ENCODE data around the gene FNDC5.
A peak's percentile ranks its signal among the peaks of the same experiment; 100 is the strongest.

The FNDC5 gene

GRCh38 chr1:32863881-32864245 is 6.8 kb downstream of the FNDC5 start:
- DNase-seq, result no peak

- DNase-seq, result no peak
Observed at GRCh38 chr1:32863218-32863880, 7.4 kb downstream of the FNDC5 start.

GRCh38 chr1:32861904-32862695 is 8.6 kb downstream of the FNDC5 start:
- no peak for DNase-seq

- DNase-seq, result no peak
Observed at GRCh38 chr1:32860566-32860965, 10.1 kb downstream of the FNDC5 start.

- DNase-seq, result no peak
Observed at GRCh38 chr1:32859915-32860314, 10.8 kb downstream of the FNDC5 start.

GRCh38 chr1:32858791-32859190 is 11.9 kb downstream of the FNDC5 start:
- DNase-seq, result no peak

GRCh38 chr1:32858136-32858535 is 12.6 kb downstream of the FNDC5 start:
- DNase-seq, result no peak

- DNase-seq, result no peak
Observed at GRCh38 chr1:32855861-32856617, 14.7 kb downstream of the FNDC5 start.

- no peak for DNase-seq
Observed at GRCh38 chr1:32848354-32849063, 22.2 kb downstream of the FNDC5 start.

GRCh38 chr1:32831878-32832277 is 38.8 kb downstream of the FNDC5 start:
- DNase-seq, result no peak

- DNase-seq, result no peak
Observed at GRCh38 chr1:32830092-32830852, 40.4 kb downstream of the FNDC5 start.

GRCh38 chr1:32828341-32828740 is 42.4 kb downstream of the FNDC5 start:
- DNase-seq, result no peak

GRCh38 chr1:32825181-32825580 is 45.5 kb downstream of the FNDC5 start:
- no peak for DNase-seq

- no peak for DNase-seq
Observed at GRCh38 chr1:32818804-32819541, 51.7 kb downstream of the FNDC5 start.

- DNase-seq, result peak; percentile 57
Observed at GRCh38 chr1:32817815-32818786, 52.6 kb downstream of the FNDC5 start.

- peak; percentile 100 for DNase-seq
Observed at GRCh38 chr1:32817159-32817814, 53.4 kb downstream of the FNDC5 start, which contains the start of the genes S100PBP and YARS1. TSS of gene S100PBP (plus strand) at chr1:32817653. CDS start at chr1:32826100, 8,447 bp downstream. TSS of gene YARS1 (minus strand) at chr1:32817358. CDS start at chr1:32817244, 114 bp downstream.

- DNase-seq, result no peak
Observed at GRCh38 chr1:32816676-32817158, 54.0 kb downstream of the FNDC5 start.

GRCh38 chr1:32813941-32814739 is 56.6 kb downstream of the FNDC5 start:
- DNase-seq, result no peak

Data from stimulated activated CD4-positive, alpha-beta T cell treated with anti-CD3 and anti-CD28 coated beads, Interleukin-15, amount 100 ng/mL, for 24 hours (primary cell).